GM23248 (cell line): Measurements from ENCODE around the gene MB21D2.

Source experiments
- EZH2 ChIP-seq: fragments of 200-600 bp; sonication (generic); IDR thresholded peaks from 2 replicates; pipeline ENCODE4 v1.6.1; 2018; ENCODE audit warnings: antibody characterized with exemption, mild to moderate bottlenecking; ENCODE audit not compliant: insufficient read depth, poor library complexity, severe bottlenecking
- EZH2phosphoT487 ChIP-seq: fragments of 200-600 bp; sonication (generic); IDR thresholded peaks from 2 replicates; pipeline ENCODE4 v1.6.1; 2018; ENCODE audit warnings: antibody characterized with exemption, moderate library complexity, mild to moderate bottlenecking, low read depth; ENCODE audit not compliant: insufficient read depth

DNA sequence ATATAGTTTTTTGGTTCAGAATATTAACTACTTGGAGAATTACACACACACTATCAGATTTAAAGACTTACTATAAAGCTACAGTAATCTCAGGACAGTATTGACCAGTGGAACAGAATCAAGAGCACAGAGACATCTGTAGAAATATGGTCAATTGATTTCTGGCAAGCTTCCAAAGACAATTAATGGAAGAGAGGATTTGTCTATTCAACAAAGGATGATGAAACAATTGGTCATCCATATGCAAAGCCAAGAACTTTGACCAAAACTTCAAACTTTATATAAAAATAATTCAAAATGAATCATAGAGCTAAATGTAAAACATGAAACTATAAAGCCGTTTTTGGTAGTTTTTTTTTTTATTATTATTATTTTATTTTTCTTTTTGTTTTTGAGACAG, 29.8 kb upstream of the MB21D2 start:
- TF ChIP-seq EZH2phosphoT487: no peak
- TF ChIP-seq EZH2: no peak
